ENCODE data around the gene ENAH.
"Not testable (repeated sequence)": the region's sequence is repeated elsewhere in the genome, so short reads cannot be mapped to it uniquely, and the experiment has no call there.

Gene ENAH

DNA sequence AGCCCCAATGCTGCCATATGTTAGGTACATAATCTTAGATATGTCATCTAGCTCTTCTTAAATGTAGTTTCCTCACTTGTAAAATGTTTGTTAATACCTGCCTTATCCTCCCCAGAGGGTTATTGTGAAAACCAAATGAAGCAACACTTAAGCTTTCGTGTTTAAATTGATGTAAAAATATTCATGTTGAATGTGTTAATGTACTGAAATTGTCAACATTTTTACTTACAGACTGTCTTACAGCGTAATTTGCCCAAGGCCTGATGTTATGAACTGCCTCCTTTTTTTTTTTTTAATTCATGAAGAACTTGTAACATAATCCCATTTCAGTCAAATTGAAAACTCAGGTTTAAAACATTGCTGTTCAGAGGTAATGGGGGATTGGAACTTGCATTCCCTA, 25.6 kb upstream of the ENAH start:
- Histone ChIP-seq H3K27ac (no peak overlapping the region), H3K4me3 (no peak overlapping the region)

DNA sequence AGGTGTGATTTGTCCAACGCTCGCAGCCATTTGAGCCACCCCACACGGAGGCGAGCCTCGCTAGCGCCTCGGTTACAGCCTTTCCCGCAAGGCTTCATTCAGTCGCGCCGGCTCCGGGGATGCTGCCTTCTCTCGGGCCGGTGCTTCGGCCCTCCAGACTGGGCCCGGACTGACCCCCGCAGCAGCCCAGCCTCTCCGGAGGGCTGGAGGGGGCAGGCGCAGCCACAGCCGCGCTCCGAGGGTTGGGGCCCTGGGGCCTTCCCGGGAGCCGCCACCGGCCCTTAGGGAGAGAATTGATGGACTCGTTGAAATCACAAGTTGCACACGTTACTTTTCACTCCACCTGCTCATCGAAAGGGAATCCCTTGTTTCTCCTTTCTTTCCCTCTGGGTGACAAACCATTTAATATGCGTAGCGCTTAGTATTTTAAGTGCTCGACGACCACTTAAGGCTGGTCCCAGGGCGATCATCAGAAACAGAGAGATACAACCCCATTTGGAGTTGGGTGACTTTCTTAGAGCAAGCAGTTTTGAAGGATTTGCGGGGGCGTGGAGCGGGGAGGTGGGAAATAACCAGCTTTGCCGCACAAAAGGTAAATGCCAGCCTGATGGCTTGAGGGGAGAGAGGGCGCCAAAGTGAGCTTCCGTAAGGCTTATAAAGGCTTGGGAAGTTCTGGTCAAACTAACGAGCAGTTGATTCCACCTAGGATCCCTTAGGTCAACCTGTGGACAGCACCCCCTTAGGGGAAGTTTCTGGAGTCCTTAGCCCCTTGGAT, 24.6 kb upstream of the ENAH start:
- Histone ChIP-seq H3K4me3 (no peak overlapping the region), H3K27ac (no peak overlapping the region)

DNA sequence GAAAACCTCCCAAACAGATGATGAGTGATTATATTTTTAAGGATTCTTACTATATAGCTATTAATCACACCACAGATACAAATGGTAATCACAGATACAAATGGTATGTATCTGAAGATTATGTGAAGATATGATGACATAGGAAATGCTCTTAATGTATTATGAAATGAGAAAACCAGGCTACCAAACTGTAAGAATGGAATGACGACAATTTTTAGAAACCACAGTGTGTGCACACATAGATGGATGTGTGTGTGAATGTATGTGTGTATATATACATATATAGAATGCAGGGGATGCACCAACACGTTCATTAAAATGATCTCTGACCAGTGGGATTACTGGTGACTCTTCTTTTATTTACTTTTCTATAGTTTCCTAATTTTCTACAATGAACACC, 21.5 kb upstream of the ENAH start:
- Histone ChIP-seq H3K27ac (no peak overlapping the region), H3K4me3 (no peak overlapping the region)

DNA sequence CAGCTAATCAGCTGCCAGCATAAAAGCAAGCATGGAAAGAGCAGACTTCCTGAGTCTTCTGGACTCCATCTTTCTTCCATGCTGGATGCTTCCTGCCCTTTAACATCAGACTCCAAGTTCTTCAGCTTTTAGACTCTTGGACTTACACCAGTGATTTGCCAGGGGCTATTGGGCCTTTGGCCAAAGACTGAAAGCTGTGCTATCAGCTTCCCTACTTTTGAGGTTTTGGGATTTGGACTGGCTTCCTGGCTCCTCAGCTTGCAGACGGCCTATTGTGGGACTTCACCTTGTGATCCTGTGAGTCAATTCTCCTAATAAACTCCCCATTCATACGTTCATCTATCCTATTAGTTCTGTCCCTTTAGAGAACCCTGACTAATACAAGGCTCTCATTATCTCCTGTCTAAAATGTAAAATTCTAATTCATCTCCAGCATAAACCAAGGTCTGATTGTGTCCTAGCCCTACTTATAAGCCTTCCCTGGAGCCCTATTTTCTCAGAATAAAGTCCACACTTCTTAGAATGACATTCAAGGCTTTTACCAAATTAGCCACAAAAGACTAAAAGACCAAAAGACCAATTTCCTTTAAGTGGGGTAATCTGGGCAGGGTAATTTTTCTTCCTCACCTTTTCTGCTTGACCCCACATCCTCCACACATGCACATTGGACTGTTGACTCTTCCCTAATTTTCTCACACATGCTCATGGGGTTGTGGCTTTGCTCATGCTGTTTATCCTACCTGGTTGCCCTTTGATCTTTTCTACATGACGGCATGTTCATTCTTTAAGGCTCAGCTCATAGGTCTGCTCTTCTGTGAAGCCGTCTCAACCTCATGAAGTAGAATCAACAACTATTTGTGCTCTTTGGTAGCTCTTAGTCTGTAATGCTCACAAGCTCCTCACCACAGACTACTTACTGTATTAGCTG, 18.1 kb upstream of the ENAH start:
- Histone ChIP-seq H3K4me3 (no peak overlapping the region), H3K27ac (no peak overlapping the region)

DNA sequence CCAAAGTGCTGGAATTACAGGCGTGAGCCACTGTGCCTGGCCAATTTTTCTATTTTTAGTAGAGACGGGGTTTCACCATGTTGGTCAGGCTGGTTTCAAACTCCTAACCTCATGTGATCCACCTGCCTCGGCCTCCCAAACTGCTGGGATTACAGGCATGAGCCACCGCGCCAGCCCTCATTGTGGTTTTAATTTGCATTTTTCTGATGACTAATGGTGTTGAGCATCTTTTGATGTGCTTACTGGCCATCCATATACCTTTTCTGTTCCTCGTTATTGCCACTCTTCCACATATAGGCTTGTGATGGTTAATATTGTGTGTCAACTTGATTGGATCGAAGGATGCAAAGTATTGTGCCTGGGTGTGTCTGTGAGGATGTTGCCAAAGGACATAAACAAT, 17.4 kb upstream of the ENAH start:
- no peak overlapping the region for H3K27ac ChIP-seq
- H3K4me3 ChIP-seq: no peak overlapping the region

DNA sequence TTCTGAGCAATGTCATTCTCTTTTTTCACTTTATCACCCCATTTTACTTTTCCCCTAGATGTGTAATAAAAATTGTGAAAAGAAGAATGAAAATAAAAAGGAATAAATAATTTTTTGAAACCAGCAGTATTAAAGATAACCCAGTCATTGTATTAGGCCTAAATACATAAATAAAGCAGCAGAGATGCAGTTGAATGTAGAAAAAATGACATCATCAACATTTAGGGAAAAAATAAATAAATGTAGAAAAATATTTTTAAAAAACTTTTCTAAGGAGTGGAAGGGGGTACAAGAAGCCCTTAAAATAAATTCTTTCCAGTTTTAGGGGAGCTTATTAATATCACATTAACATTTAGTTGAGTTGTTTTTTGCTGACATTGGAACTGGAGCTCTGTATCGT, 15.3 kb upstream of the ENAH start:
- Histone ChIP-seq H3K27ac (no peak overlapping the region), H3K4me3 (no peak overlapping the region)

DNA sequence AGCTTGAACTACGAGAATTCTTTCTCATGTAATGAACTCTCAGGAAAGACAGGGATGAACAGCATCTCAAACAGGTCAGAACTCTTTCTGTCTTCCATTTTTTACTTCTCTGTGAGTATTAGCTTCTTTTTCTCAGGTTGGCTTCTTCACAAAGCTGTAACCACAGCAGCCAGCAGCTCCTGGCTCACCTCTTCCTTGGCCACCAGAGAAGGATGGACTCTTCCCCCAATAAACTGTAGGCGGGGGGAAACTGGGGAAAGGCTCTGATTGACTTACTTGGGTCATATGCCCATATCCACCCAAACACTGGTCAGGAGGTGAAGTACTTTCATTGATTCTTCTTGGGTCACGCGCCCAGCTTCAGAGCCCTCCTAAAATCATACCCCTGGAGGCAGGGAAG, 14.4 kb upstream of the ENAH start:
- Histone ChIP-seq H3K4me3 (no peak overlapping the region), H3K27ac (no peak overlapping the region)

DNA sequence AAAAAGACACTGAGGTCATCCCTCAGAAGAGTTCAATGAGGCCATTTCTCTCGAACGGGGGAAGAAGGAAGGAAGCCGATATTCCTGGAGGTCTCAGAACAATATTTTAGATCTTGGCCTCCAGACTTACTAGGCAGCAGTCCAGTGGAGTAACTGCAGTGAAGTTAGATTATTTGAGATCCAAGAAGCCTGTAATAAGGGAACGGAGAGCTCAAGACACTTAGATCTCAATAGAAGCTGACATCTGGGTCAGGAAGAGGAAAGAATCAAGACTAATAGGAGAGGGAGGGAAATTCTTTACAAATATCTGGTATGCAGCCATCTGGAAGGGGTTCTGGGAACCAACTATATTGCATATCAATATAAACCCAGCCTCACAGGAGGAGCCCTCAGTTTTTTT, 13.6 kb upstream of the ENAH start:
- Histone ChIP-seq H3K27ac (no peak overlapping the region), H3K4me3 (no peak overlapping the region)

DNA sequence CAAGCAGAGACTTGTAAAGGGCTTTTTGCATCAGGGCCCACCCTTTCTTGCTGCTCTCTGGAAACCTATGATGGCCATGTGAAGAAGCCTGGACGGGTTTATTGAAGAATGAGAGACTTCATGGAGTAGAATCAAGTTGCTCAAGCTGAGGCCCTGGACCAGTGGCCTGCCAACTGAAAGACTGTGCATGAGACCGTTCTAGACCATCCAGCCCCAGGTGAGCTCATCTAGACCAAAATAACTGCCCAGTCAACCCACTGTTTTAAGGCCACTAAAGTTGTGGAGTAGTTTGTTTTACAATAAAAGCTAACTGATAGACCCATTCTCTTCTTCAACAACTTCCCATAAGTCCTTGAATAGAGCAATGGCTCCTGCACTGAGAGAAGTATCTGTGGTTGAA, 11.8 kb upstream of the ENAH start:
- H3K4me3 ChIP-seq: no peak overlapping the region
- no peak overlapping the region for H3K27ac ChIP-seq

DNA sequence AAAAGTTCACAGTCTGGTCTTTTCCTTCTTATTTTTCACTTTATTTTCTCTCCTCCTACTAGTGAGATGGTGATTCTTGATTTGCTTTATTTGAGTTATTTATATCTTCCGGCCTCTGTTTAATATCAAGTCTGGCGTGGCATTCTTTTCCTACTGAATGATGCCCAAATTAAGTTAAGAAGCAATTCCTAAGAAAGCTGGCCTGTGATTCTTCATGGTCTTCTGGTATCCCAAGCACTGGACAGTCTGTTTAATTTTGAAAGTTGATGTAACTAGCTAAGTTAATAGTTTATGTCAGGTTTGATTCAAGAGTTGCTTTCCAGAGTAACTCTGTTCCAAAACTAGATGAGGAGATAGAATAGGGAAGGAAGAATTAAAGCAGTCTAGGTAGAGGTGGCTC, 9.2 kb upstream of the ENAH start:
- Histone ChIP-seq H3K27ac (no peak overlapping the region), H3K4me3 (no peak overlapping the region)

DNA sequence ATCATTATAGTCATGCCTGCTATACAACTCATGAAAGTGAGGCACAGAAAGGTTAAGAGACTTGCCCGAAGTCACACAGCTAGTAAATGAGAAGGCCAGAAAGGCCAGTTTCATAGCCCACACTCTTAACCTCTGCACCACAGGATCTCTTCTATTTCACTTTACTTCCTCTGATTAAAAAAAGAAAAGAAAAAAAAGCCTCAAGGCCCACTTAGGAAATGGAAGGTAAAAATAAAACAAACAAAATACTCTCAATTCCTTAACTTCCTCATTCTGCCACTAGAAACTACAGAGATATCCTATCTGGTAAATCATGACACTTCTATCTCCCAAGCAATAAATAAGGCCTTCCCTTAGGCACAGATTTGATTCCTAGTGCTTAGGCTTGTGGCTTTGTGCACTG, 7.6 kb upstream of the ENAH start:
- Histone ChIP-seq H3K27ac (no peak overlapping the region), H3K4me3 (no peak overlapping the region)

DNA sequence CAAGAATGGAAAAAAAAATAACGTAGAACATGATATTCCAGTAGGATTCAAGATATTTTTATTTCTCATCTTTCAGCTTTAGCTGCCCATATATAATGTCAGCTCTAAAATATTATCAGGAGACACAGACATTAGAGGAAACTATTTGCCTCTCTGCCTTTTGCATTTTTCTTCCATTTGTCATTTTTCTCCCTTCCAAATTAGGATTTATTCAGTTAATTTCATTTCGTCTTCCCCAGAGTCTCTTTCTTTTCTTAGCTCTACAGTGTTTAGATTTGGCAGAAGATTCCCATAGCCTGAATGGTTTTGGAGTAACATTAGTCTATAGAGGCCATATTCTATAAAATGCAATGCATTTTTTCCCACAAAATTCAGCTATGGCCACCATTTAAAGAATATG, 5.1 kb upstream of the ENAH start:
- Histone ChIP-seq H3K4me3 (no peak overlapping the region), H3K27ac (peak overlapping the region in 8 of 21 experiments; percentile 18 to 82 (median 56))

DNA sequence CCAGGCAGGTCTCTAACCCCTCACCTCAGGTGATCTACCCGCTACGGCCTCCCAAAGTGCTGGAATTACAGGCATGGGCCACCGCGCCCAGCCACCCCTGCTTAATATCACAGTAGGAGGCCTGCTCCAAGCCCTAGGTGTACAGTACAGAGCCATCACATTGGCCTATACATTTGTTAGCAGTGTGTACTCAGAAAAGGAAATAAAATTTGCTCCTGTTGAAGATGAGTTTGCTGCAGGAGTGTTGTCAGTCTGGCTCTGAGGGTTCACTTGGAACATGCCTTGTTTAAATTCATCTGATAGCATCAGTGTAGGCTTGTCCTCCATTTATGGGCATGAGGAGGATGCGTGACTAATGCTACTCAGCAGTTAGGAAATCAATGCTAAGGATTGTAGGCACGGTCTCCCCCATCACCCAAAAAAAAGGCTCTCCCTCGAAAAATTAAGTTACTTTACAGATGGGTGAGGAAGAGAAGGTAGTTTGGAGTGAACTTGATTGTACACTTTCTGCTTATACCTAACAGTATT, 4.6 kb upstream of the ENAH start:
- H3K27ac ChIP-seq: peak overlapping the region in 13 of 21 experiments; percentile 9 to 82 (median 52)
- H3K4me3 ChIP-seq: no peak overlapping the region

DNA sequence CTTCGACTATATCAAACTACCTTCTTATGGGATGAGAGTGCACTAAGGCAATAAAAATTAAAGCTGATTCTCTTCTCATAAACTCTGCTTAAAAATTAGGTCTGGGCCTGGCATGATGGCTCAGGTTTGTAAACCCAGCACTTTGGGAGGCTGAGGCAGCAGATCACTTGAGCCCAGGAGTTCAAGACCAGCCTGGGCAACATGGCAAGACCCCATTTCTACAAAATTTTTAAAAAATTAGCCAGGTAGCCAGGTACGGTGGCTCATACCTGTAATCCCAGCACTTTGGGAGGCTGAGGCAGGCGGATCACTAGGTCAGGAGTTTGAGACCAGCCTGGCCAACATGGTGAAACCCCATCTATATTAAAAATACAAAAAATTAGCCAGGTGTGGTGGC, 3.3 kb upstream of the ENAH start:
- H3K4me3 ChIP-seq: not testable (repeated sequence)
- H3K27ac ChIP-seq: peak overlapping the region in 11 of 21 experiments; percentile 7 to 53 (median 26)

DNA sequence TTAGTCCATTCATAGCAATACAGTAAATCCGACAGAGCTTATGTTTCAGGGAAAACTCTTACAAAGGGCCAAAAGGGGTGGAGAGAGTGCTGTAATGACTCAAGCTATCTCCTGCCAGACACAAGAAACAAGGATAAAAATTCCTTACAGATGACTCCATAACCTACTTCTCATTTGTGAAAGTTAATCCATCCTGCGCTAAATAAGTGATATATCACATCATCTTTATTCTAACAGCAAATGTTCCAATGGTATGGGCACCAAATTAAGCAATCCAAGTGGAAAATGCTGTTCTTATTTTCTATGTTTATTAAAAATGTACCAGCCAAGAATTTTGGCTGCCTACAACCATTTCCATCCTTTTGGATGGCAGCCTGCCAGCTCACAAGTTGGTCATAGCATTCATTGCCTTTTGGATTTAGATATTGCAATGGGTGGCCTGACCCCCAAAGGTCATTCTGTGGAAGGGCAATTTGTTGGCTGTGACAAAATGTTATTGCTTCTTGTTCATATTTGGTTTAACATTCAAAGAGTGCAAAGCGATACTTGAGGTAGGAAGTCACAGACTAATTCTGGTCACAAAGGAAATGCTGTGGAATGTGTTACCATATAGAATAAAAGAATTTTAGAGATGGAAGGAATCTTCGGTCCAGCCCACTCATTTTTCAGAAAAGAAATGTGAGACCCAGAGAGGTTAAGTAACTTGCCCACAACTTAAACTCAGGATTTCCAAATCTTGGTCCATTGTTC, 2.8 kb upstream of the ENAH start:
- Histone ChIP-seq H3K27ac (peak overlapping the region in 14 of 21 experiments; percentile 13 to 98 (median 47)), H3K4me3 (no peak overlapping the region)

DNA sequence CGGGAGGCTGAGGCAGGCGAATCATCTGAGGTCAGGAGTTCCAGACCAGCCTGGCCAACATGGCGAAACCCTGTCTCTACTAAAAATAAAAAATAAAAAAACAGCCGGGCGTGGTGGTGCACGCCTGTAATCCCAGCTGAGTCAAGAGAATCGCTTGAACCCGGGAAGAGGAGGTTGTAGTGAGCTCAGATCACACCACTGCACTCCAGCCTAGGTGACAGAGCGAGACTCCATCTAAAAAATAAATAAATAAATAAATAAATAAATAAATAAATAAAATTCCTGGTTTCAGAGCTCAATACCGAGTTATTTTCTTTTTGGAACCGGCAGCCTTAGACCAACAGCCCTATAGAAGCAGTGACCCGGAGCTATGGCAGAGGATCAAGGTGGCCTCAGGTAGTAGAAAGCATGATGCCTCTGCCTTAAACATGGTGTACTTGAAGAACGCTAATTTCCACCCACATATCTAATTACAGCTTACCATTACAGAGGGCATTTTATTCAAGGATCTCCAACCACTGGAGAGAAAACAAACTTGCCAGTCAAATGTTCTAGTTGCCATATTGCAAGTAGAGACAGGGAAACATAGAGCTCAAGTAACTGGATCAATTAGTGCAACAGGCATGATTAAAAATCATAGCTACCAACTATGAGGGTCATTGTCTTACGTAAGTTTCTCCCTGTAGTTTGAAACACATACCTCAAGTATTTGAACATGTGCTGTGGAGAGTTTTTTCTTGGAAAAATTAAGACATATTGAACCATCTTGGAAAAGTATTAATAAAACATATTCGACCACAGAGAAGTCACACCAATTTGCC, 2.0 kb upstream of the ENAH start:
- Histone ChIP-seq H3K4me3 (peak overlapping the region in 1 of 7 experiments; percentile 88), H3K27ac (peak overlapping the region in 20 of 21 experiments; percentile 29 to 98 (median 92))

DNA sequence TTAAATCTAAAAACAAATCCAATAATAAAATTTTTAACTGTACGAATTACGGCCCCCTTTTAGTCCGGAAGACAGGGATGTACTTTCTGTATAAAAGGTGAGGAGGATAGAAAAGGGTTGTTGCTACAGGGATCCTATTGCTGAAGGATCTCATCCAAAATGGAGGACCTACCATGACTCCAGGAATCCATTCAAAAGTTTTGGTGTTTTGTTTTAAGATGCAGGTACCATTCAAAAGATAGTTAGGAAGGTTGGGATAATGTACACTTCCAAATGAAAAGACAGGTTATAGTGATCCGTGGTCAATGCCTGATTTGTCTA, 1.3 kb upstream of the ENAH start:
- Histone ChIP-seq H3K27ac (peak overlapping the region in 20 of 21 experiments; percentile 29 to 98 (median 94)), H3K4me3 (peak overlapping the region; percentile 72 to 91 (median 86))

DNA sequence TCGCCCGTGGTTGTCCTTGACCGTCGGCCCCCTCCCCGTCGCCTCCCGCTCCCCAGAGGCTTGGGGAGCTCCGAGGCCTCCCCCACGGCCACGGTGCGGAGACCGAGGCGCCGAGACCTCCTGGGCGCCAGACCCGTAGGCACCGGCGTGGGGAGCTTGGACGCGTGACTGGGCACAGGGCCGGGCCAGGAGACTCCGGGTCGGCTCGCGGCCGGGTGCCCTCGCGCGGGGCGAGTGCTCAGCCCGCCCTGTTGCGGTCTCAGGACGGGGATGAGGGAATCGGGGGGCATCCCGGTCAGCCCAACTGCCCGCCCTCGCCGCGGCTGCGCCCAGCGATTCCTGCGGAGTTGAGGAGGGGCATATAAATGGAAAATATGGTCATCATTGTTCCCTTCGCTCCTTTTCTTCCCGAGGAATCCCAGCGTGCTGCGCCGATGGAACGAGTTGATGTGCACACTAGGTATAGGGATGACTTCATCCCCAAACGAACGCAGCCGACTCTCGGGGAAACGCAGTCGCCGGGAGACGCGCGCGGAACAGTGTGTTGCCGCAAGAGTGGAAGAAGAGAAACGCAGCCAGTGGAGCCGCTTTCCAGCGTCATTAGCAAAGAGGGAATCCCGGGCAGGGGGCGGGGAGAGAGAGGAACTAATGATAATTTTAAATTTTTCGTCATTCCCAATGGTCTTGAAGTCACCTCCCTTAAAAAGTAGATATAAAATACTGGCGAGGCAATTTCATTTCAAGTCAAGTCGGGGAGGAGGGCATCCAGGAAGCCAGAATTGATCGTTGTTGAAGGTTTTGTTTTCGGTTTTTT, 747 bp upstream of the ENAH start:
- Histone ChIP-seq H3K4me3 (peak overlapping the region; percentile 72 to 91 (median 86)), H3K27ac (peak overlapping the region; percentile 85 to 98 (median 94))
